ENCODE measurements around the gene ATP5F1E.

DNA sequence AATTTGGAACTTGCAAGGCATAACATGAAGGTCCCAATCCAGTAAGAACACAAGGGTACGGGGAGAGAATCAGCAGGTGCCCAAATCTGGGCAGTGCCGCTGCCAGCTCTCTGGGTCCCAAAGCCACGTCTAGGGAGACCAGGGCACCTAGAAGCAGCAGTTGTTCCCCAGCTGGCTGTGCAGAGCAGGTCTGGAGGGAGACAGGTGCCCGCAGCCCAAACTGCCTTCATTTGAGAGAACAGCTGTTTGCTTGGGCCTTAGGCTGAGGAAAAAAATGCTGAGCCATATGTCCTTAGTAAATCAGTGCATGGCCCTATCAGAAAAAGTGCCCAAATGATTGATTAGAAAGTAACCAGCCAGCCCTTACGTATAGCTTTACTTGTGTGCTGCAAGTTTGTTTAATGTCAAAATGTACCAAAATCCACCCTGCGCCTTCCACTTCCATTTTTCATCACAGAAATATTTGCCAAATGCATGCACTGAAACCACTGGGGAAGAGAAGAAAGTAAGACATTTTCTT, 19.6 kb upstream of the ATP5F1E start:
- TF ChIP-seq, protein P1, sequence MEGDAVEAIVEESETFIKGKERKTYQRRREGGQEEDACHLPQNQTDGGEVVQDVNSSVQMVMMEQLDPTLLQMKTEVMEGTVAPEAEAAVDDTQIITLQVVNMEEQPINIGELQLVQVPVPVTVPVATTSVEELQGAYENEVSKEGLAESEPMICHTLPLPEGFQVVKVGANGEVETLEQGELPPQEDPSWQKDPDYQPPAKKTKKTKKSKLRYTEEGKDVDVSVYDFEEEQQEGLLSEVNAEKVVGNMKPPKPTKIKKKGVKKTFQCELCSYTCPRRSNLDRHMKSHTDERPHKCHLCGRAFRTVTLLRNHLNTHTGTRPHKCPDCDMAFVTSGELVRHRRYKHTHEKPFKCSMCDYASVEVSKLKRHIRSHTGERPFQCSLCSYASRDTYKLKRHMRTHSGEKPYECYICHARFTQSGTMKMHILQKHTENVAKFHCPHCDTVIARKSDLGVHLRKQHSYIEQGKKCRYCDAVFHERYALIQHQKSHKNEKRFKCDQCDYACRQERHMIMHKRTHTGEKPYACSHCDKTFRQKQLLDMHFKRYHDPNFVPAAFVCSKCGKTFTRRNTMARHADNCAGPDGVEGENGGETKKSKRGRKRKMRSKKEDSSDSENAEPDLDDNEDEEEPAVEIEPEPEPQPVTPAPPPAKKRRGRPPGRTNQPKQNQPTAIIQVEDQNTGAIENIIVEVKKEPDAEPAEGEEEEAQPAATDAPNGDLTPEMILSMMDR (IDR thresholded peaks at IDR 0.05; ENCODE audit: insufficient read depth, low read depth, low read length): no peak
- no peak for TF ChIP-seq EZH2 (IDR thresholded peaks at IDR 0.05; ENCODE audit: insufficient read depth, low read length)

All from astrocyte (in vitro differentiated cells and primary cell).